Upper lobe of right lung (tissue), 1 donor: Measurements from ENCODE around the gene CKAP5. TPM values are rescaled to one million over a fixed set of nuclear protein-coding genes. Genes with fewer than 3 reads are reported as not detected.

Experiments used
- ATAC-seq: fragments of 200-7000 bp; cut with Tn5 transposase; one replicate; pipeline ENCODE4 v1.9.1; 2020; ENCODE audit warnings: mild to moderate bottlenecking, moderate library complexity
- DNase-seq: peaks from one replicate; pipeline ENCODE4 v3.0.0-alpha.2; 2020
- H3K27ac ChIP-seq: fragments of 200-600 bp; one replicate; pipeline ENCODE4 v1.8.0; 2022
- H3K27me3 ChIP-seq: fragments of 200-600 bp; one replicate; pipeline ENCODE4 v1.8.0; 2022; ENCODE audit warnings: mild to moderate bottlenecking
- H3K36me3 ChIP-seq: fragments of 200-600 bp; one replicate; pipeline ENCODE4 v1.8.0; 2022
- H3K4me1 ChIP-seq: fragments of 200-600 bp; one replicate; pipeline ENCODE4 v1.8.0; 2022
- H3K4me3 ChIP-seq: fragments of 200-600 bp; one replicate; pipeline ENCODE4 v1.8.0; 2022; ENCODE audit warnings: mild to moderate bottlenecking
- H3K9me3 ChIP-seq: fragments of 200-600 bp; one replicate; pipeline ENCODE4 v1.8.0; 2022
- intact Hi-C: fragments of 100-400 bp; cut with DNase I; formaldehyde crosslinking; loops from one replicate; pipeline ENCODE4 v1.11.0; 2022
- total RNA-seq: library from RNA; stranded (reverse); fragmentation: NEBNext Ultra II Directional; extraction: Animal tissue kit (Norgen Biotek cat#: 25700); gene quantifications from one replicate; pipeline ENCODE4 v1.2.1, GENCODE V29; 2021
- TF ChIP-seq, protein P1 (sequence below): fragments of 200-600 bp; IDR thresholded peaks from one replicate; pipeline ENCODE4 v1.8.0; 2022; ENCODE audit warnings: antibody characterized with exemption
- donor health status: DM: no; HTN: yes; CAD: no; lungs with severe emphysema.

CKAP5 gene
- total RNA-seq, 1 donor from 2014 or later, result 56.3 TPM

DNA sequence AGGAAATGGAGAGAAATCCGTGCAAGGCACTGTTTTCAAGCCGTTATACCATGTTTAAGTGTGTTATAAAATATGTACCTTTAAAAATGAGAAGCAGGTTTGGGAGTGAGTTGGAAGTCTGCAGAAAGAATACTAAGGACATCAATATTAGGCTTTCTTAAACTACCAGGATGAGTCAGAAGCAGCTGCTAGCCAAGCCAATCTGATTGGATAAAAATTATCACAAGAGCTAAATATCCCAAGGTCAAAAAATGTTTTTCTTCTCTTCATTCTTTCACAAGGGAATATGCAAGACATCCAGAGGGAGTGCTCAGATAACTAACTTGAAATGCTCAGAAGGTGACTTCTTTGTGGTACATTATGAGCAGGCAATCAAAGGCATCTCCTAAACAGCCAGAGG lies 19.3 kb upstream of the CKAP5 start:
- Histone ChIP-seq H3K27ac (no peak overlapping the region), H3K27me3 (no peaks in the 10 kb centered on the region), H3K36me3 (peaks cover 11% of the 10 kb centered on the region), H3K4me3 (no peak overlapping the region), H3K9me3 (no peaks in the 10 kb centered on the region), H3K4me1 (no peaks in the 10 kb centered on the region)
- intact Hi-C loops, result no loop called here
- ATAC-seq (no peak), DNase-seq (no peak)
- TF ChIP-seq, protein P1, sequence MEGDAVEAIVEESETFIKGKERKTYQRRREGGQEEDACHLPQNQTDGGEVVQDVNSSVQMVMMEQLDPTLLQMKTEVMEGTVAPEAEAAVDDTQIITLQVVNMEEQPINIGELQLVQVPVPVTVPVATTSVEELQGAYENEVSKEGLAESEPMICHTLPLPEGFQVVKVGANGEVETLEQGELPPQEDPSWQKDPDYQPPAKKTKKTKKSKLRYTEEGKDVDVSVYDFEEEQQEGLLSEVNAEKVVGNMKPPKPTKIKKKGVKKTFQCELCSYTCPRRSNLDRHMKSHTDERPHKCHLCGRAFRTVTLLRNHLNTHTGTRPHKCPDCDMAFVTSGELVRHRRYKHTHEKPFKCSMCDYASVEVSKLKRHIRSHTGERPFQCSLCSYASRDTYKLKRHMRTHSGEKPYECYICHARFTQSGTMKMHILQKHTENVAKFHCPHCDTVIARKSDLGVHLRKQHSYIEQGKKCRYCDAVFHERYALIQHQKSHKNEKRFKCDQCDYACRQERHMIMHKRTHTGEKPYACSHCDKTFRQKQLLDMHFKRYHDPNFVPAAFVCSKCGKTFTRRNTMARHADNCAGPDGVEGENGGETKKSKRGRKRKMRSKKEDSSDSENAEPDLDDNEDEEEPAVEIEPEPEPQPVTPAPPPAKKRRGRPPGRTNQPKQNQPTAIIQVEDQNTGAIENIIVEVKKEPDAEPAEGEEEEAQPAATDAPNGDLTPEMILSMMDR, result no peak

DNA sequence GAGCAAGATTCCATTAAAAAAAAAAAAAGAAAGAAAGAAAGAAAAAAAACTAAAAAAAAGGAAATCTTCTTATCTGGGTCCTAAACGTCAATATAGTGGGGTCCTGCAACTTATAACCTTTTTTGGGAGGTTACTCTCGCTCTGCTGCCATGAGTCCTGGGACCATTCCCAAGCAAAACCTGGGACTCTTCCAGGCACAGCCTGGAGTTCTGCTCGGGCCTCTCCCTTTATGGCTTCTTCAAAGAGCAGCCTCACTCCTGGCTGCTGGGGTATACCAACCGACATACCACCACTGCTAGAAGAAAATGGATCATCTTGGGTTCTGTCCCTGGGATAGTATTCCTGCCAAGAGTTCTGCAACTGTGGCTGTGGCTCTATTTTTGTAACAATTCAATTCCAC lies 14.1 kb upstream of the CKAP5 start:
- DNase-seq (no peak), ATAC-seq (no peak)
- Histone ChIP-seq H3K27me3 (no peaks in the 10 kb centered on the region), H3K27ac (no peak overlapping the region), H3K9me3 (no peaks in the 10 kb centered on the region), H3K36me3 (peaks cover 20% of the 10 kb centered on the region), H3K4me1 (peaks cover 6% of the 10 kb centered on the region), H3K4me3 (no peak overlapping the region)
- intact Hi-C loops, result no loop called here
- TF ChIP-seq, protein P1, result no peak

DNA sequence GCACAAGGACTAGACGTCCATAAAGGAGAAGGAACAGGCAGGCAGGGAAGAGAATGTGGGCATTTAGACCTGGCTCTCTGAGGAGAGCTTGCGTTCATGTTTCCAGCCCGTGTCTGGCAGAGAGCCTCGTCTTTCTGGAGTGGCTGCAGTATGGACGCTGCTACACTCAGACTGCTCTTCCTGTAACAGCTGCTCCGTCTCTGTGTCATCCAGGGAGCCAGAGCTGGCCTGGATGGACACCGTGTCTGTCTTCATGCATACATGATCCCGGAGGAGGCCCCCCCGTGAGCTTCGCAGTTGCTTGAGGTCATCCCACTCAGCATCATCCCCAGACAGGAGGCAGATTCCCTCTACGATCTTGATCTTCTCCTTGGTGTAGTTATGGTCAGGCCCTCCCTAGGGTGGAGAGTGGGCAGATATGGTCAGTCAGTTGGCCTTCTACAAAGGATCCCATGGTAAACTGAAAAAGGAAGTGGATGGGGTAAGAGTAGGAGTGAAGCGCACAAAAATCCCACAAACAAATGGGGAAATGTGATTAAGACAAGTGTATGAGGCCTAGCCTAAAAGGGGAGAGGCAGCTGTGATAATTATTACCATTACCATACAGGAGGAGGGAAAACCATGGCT lies 13.0 kb upstream of the CKAP5 start:
- intact Hi-C loops, result no loop called here

DNA sequence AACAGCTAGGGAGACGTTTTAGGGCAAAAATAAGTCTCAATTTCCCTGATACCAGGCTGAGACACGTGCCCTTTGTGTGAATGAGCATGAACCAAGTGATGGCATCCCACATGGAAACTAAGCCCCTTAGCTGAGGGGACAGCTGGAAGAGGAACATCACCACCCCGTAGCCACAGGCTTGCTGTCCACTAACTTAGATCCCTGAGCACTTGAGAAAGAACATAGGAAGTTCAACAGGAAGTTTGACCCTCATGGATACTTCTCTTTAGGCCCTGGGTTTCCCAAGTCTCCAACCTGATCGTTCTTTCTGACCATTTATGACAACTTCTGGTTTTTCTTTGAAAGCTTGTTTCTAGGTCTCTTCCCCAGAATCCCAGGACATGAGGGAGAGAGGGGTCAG lies 11.6 kb upstream of the CKAP5 start:
- DNase-seq (no peak), ATAC-seq (peak; percentile 46)
- H3K9me3 ChIP-seq, result no peaks in the 10 kb centered on the region
- intact Hi-C loops, result no loop called here
- H3K27ac ChIP-seq, result peak overlapping the region; percentile 31
- H3K4me3 ChIP-seq, result no peak overlapping the region
- H3K36me3 ChIP-seq, result peaks cover 9% of the 10 kb centered on the region
- H3K27me3 ChIP-seq, result no peaks in the 10 kb centered on the region
- peaks cover 6% of the 10 kb centered on the region for H3K4me1 ChIP-seq
- TF ChIP-seq, protein P1, result no peak

More for the DNA sequence above, 13.0 kb upstream of the CKAP5 start:
- Histone ChIP-seq H3K27ac (no peak overlapping the region), H3K36me3 (peaks cover 9% of the 10 kb centered on the region), H3K4me3 (no peak overlapping the region), H3K9me3 (no peaks in the 10 kb centered on the region), H3K4me1 (peaks cover 6% of the 10 kb centered on the region), H3K27me3 (no peaks in the 10 kb centered on the region)
- ATAC-seq (peak; percentile 90), DNase-seq (no peak)
- TF ChIP-seq, protein P1, result no peak

DNA sequence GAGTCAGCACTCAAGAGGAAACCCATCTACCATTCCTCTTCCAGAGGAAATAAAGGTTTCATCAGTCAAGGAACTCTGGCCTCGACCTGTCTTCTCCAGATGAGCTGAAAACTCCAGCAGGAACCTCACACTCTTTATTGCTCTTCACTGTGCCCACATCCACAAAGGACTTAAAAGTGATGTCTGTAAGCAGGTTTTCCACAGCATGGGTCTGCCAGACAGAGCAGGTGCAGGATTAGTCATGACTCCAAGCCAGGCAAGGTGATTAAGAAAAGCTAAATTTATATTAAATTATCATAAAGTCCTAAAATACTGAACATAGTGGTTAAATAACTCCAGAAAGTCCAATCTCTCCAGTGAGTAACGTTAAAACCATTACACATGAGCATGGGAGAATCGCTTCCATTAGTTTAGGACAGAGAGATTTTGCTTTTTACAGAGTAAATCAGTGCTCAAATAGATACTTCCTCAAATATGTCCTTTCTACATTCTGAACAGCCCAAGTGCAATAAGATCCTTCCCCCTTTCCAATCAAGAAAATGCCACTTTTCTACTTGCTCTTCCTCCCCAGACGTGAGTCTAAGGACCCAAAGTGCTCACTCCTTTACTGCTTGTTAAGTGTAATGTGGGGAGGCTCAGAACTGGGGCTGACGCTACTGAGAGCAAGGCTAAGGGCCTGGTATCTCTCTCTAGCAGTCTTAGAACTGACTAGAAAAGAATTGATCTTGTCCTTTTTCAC lies 10.7 kb upstream of the CKAP5 start:
- H3K27me3 ChIP-seq, result no peaks in the 10 kb centered on the region
- peak overlapping the region; percentile 31 for H3K27ac ChIP-seq
- no peaks in the 10 kb centered on the region for H3K9me3 ChIP-seq
- DNase-seq (no peak), ATAC-seq (peak; percentile 59)
- no peak overlapping the region for H3K4me3 ChIP-seq
- H3K4me1 ChIP-seq, result peaks cover 6% of the 10 kb centered on the region
- TF ChIP-seq, protein P1, result no peak
- intact Hi-C loops, result no loop called here
- peaks cover 9% of the 10 kb centered on the region for H3K36me3 ChIP-seq
